ENCODE results near the gene CIT. TPM values are rescaled to one million over a fixed set of nuclear protein-coding genes. Genes with fewer than 3 reads are reported as not detected.

CIT gene
- total RNA-seq, 1 donor from 2014 or later = 98.5 TPM

- Histone ChIP-seq H3K4me3 (no peak overlapping the region), H3K36me3 (no peaks in the 10 kb centered on the region), H4K20me1 (ENCODE audit: low read depth) (no peaks in the 10 kb centered on the region), H3K9me3 (ENCODE audit: low read depth) (no peaks in the 10 kb centered on the region), H3K79me2 (ENCODE audit: low read depth) (no peaks in the 10 kb centered on the region), H3K4me1 (no peaks in the 10 kb centered on the region), H2AFZ (replicated peaks) (no peak overlapping the region), H3K4me2 (no peak overlapping the region), H3K27me3 (no peaks in the 10 kb centered on the region), H3F3A (ENCODE audit: low read depth) (no peaks in the 10 kb centered on the region), H3K27ac (no peak overlapping the region), H3K9ac (no peak overlapping the region)
- Mint-ChIP-seq H3K4me1 (no peaks in the 10 kb centered on the region), H3K4me3 (no peak overlapping the region), H3K27me3 (ENCODE audit: insufficient read depth, low read depth) (no peaks in the 10 kb centered on the region), H3K9me3 (no peaks in the 10 kb centered on the region), H3K36me3 (peaks cover 21% of the 10 kb centered on the region), H3K27ac (no peak overlapping the region)
- DNase-seq (ENCODE audit: low spot score) = no peak
- no peak for TF ChIP-seq EZH2 (IDR thresholded peaks at IDR 0.05)
- no peak for TF ChIP-seq CTCF (IDR thresholded peaks at IDR 0.05)
- TF ChIP-seq EZH2phosphoT487 (IDR thresholded peaks at IDR 0.05) = no peak
These were observed 185.8 kb downstream of the CIT start for GRCh38 chr12:119691202-119691810.

GRCh38 chr12:119689935-119690500, 187.1 kb downstream of the CIT start:
- no peaks in the 10 kb centered on the region for H3F3A ChIP-seq (ENCODE audit: low read depth)
- Mint-ChIP-seq H3K4me3 (no peak overlapping the region), H3K4me1 (no peaks in the 10 kb centered on the region), H3K9me3 (no peaks in the 10 kb centered on the region), H3K27me3 (ENCODE audit: insufficient read depth, low read depth) (no peaks in the 10 kb centered on the region), H3K36me3 (peaks cover 27% of the 10 kb centered on the region), H3K27ac (no peak overlapping the region)
- H3K4me1 ChIP-seq = no peaks in the 10 kb centered on the region
- no peaks in the 10 kb centered on the region for H3K79me2 ChIP-seq (ENCODE audit: low read depth)
- TF ChIP-seq EZH2phosphoT487 (IDR thresholded peaks at IDR 0.05) = no peak
- TF ChIP-seq CTCF (IDR thresholded peaks at IDR 0.05) = no peak
- TF ChIP-seq EZH2 (IDR thresholded peaks at IDR 0.05) = no peak
- H3K9me3 ChIP-seq (ENCODE audit: low read depth) = no peaks in the 10 kb centered on the region
- H3K9ac ChIP-seq = no peak overlapping the region
- no peak overlapping the region for H3K4me3 ChIP-seq
- DNase-seq (ENCODE audit: low spot score) = no peak
- no peak overlapping the region for H2AFZ ChIP-seq (replicated peaks)
- no peaks in the 10 kb centered on the region for H4K20me1 ChIP-seq (ENCODE audit: low read depth)
- no peak overlapping the region for H3K4me2 ChIP-seq
- H3K36me3 ChIP-seq = no peaks in the 10 kb centered on the region
- H3K27ac ChIP-seq = no peak overlapping the region
- H3K27me3 ChIP-seq = no peaks in the 10 kb centered on the region

- H4K20me1 ChIP-seq (ENCODE audit: low read depth) = no peaks in the 10 kb centered on the region
- no peak overlapping the region for H3K27ac Mint-ChIP-seq
- no peaks in the 10 kb centered on the region for H3K36me3 ChIP-seq
- DNase-seq (ENCODE audit: low spot score) = no peak
- H3K4me3 Mint-ChIP-seq = no peak overlapping the region
- peaks cover 28% of the 10 kb centered on the region for H3K36me3 Mint-ChIP-seq
- no peaks in the 10 kb centered on the region for H3K27me3 ChIP-seq
- H3F3A ChIP-seq (ENCODE audit: low read depth) = no peaks in the 10 kb centered on the region
- TF ChIP-seq EZH2 (IDR thresholded peaks at IDR 0.05) = no peak
- no peak for TF ChIP-seq EZH2phosphoT487 (IDR thresholded peaks at IDR 0.05)
- no peak for TF ChIP-seq CTCF (IDR thresholded peaks at IDR 0.05)
- H3K79me2 ChIP-seq (ENCODE audit: low read depth) = no peaks in the 10 kb centered on the region
- H2AFZ ChIP-seq (replicated peaks) = no peak overlapping the region
- no peak overlapping the region for H3K4me3 ChIP-seq
- no peaks in the 10 kb centered on the region for H3K4me1 Mint-ChIP-seq
- H3K4me1 ChIP-seq = no peaks in the 10 kb centered on the region
- no peak overlapping the region for H3K27ac ChIP-seq
- H3K9ac ChIP-seq = no peak overlapping the region
- no peak overlapping the region for H3K4me2 ChIP-seq
- no peaks in the 10 kb centered on the region for H3K9me3 Mint-ChIP-seq
- H3K27me3 Mint-ChIP-seq (ENCODE audit: insufficient read depth, low read depth) = no peaks in the 10 kb centered on the region
- no peaks in the 10 kb centered on the region for H3K9me3 ChIP-seq (ENCODE audit: low read depth)
These were observed 189.2 kb downstream of the CIT start for GRCh38 chr12:119687879-119688278.

All from neural progenitor cell (in vitro differentiated cells).